Activated T-helper 9 cell treated with anti-CD3 and anti-CD28 coated beads, Interleukin-2, amount 50 U/mL, for 16 hours (primary cell): ENCODE measurements around the gene ENO2.
A peak's percentile ranks its signal among the peaks of the same experiment; 100 is the strongest.
"Not testable (repeated sequence)": the region's sequence is repeated elsewhere in the genome, so short reads cannot be mapped to it uniquely, and the experiment has no call there.

ENCODE experiments used
- DNase-seq: peaks from one replicate; pipeline ENCODE4 v3.0.0-alpha.2; 2020; ENCODE audit warnings: low read depth

Gene ENO2

DNA sequence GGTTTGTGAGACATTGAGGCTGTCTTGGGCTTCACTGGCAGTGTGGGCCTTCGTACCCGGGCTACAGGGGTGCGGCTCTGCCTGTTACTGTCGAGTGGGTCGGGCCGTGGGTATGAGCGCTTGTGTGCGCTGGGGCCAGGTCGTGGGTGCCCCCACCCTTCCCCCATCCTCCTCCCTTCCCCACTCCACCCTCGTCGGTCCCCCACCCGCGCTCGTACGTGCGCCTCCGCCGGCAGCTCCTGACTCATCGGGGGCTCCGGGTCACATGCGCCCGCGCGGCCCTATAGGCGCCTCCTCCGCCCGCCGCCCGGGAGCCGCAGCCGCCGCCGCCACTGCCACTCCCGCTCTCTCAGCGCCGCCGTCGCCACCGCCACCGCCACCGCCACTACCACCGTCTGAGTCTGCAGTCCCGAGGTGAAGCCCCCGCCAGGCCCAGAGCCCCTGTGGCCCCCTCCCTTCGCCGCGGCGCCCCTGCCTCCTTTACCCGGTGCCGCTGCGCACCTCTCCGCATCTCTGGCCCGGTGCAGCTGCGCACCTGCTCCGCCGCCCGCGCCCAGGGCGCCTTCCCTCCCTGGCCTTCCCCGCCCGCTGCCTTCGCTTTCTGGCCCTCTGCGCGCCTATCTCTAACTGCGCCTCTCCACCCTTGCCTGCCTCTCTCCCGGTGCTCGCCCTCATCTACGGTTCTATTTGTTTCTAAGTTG, at the start of gene ENO2:
Gene ENO2, plus strand, starts transcription at position 335 of the 701 bp plus-strand sequence. CDS start 1,253 bp downstream, outside the sequence.
- peak; percentile 78 for DNase-seq

DNA sequence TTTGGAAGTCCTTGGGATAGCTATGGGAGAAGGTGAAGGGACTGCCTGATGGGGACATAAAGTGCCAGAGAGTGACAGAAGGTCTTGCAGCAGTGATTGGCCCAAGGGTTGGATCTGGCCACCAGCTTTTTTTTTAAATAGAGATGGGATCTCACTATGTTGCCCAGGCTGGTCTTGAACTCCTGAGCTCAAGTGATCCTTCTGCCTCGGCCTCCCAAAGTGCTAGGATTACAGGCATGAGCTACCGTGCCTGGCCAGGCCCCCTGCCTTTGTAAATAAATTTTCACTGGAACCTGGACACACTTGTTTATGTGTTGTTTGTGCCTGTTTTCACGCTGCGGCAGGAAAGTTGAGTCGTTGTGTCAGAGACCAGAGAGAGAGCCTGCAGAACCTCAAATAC, 49.1 kb upstream of the ENO2 start:
- not testable (repeated sequence) for DNase-seq

DNA sequence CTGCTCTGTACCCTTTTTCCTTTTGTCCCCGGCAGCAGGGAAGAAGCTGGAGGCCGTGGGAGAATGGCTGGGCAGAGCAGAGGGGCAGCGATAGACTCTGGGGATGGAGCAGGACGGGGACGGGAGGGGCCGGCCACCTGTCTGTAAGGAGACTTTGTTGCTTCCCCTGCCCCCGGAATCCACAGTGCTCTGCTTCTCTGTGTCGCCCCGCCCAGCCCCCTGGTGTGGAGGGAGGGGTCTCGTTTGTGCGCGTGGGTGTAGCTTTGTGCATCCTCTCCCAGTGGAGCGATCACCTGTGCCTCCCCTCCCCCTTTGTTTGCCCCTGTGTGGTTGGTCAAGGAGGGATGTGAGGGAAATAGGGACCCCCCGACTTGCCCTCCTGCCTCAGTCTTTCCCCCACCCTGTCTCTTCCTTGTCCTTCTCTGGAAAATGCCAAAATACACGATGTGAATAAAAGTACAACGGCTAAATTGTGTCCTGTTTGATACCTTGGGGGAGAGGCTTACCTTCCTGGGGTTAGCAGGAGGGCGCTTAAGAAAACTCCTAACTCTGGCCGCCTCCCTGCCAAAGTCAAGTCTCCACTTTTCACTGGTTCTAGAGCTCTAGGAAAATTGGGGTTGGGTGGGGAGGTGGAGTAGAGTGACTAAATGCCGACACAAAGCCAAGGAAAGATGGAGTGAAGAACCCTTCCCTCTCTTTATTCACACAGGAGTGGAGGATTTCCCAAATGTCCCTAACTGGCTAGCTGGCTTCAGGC, 48.0 kb upstream of the ENO2 start:
- DNase-seq = no peak

DNA sequence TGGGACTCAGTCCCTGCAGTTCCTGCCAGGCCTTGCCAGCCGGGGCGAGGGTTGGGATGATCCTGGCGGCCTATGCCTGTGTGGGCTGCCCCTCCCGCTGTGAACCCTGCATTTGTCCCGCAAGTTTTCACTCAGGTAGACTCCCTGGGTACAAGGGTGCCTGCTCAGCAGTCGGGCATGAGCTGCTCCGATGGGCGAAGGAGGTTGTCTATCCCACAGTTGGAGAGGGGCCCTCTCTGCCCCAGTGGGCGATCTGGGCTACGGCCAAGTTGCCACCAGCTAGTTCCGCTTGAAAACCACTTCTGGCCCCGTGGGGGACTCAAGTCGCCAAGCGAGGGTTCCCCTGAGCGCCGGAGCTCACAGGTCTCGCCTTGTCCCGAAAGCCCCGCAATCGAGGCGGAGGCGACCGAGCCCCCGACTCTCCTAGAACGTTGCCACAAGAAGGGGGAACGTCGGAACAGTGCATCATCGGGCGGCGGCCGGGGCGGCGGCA, 47.4 kb upstream of the ENO2 start:
- DNase-seq = no peak

DNA sequence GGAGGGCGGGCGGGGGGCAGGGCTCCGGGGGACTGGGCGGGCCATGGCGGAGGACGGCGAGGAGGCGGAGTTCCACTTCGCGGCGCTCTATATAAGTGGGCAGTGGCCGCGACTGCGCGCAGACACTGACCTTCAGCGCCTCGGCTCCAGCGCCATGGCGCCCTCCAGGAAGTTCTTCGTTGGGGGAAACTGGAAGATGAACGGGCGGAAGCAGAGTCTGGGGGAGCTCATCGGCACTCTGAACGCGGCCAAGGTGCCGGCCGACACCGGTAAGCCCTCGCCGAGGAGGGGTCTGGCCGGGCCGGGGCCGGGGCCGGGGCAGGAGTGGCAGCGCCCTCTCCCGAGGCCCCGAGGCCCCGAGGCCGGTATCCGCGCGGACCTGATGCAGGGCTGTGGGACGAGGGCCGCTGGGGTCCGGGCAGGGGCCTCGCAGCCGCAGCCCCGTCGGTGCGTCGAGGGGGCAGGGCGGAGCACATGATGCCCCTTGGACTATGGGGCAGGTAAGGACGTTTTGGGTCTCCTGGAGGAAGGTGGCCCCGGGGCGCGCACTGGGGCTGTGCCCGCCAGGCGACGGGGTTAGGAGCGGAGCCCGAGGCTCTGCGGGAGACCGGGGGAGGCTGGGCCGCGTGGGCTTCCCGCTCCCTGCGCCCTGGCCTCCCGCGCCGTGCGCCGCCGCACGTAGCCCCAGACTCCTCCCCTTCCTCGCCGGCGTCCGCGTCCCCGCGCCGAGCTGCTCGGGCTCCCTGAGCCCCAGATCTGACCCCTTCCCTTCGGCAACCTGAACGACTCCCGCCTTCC, 46.8 kb upstream of the ENO2 start, which contains the start of gene TPI1:
Gene TPI1, plus strand, starts transcription at position 119 of the 798 bp plus-strand sequence. Its CDS starts 36 bp downstream, at position 155.
- peak; percentile 70 for DNase-seq

DNA sequence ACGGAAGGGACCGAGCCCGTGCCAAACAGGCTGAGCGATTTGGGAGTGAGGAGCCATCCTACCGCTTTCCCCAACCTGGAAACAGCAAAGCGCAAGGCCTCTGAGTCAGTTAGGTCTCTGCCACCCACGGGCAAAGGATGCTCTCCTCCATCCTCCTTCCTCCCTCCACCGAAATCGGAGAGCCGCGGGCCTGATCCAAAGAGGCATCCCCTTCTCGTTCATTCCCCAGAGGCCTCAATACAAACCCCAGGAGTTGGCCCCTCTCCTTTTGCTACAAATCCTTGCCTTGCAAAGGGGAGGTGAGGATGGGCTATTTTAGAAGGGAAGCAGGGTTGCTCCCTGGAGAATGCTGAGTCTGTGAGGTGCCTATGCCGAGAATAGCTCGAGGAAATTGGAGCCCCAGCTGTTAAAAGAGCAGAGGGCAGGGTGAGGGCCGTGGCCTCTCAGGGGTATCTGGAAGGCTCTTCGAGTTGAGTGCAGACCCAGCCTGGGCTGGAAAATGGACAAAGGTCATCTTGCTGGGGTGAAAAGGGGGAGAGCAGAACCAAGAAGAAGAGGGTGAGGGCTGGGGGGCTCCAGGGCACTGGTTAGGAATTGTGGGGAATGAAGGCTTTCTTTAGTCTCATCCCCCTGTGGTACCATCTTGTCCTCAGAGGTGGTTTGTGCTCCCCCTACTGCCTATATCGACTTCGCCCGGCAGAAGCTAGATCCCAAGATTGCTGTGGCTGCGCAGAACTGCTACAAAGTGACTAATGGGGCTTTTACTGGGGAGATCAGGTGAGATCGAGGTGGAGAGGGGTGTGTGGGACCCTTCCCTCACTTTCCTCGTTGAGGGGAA, 46.0 kb upstream of the ENO2 start:
- no peak for DNase-seq

DNA sequence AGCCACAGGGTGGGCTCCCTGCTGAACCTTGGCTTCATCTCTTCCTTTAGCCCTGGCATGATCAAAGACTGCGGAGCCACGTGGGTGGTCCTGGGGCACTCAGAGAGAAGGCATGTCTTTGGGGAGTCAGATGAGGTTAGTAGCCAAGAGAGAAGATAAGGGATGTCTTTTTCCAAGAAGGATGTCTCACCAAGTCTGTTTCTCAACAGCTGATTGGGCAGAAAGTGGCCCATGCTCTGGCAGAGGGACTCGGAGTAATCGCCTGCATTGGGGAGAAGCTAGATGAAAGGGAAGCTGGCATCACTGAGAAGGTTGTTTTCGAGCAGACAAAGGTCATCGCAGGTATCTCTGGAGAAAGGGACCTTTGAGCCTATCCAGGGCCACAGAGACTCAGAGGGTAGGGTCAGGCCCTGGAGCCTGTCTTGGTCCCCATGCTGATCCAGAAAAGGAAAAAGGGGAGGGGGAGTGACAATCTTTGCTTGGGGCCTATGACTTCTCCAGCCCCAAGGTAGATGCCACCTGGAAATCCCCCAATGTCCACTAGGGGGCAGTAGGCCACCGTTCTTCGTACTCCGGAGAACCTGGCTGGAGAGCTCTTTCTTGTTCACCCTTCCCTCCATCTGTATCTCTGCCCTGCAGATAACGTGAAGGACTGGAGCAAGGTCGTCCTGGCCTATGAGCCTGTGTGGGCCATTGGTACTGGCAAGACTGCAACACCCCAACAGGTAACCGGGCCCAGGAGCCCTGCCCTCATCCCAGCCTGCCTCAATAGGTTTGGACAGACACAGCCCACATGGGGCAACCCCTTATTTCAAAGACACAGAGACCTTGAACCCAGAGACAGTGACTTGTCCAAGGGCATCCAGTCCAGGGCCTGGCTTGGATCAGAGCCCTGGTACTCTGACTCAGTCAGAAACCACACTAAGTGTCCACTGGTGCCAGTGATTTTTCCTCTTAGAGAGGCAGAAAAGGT, 45.0 kb upstream of the ENO2 start:
- peak; percentile 73 for DNase-seq

DNA sequence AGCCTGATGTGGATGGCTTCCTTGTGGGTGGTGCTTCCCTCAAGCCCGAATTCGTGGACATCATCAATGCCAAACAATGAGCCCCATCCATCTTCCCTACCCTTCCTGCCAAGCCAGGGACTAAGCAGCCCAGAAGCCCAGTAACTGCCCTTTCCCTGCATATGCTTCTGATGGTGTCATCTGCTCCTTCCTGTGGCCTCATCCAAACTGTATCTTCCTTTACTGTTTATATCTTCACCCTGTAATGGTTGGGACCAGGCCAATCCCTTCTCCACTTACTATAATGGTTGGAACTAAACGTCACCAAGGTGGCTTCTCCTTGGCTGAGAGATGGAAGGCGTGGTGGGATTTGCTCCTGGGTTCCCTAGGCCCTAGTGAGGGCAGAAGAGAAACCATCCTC, 44.1 kb upstream of the ENO2 start:
- DNase-seq = not testable (repeated sequence)

DNA sequence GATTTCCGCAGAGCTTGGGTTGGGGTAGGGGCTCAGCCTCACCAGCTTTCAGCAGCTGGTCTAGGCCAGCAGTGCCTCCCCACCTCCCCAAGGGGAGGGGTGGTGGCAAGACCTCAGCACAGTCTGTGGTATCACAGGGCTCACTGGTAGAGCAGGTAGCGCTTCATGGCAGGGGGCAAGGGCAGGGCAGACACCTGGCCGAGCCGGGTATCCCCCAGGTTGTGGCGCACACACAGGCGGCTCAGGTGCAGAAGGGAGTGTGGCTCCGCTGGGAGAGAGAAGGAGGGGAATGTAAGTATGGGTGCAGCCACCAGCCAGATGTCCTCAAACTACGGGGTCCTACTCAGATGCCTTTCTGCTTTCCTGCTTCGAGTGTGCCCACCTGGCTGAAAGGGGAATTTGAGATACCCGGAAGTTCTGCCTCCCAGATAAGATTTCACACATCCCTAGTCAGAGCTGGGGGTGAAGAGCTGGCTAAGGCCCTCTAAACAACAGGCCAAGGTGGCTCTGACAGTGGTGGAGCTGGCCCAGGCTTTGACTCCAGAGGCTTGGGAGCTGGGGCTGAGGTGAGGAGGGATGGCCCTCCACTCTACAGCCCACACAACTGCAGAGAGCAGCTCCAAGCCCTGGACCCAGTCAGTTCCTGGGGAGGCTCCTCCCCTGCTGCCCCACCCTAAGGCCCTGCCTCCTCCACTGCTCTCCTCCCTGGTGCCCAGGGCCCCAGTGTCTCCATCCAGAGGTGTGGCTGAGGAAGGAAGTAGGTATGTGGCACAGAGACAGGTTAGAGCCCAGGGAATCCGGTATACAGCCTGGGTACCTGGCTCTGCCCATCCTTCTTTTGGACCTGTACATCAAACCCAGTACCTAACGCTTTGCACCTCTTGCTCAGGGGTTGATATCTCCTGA, 43.1 kb upstream of the ENO2 start:
- DNase-seq = no peak

DNA sequence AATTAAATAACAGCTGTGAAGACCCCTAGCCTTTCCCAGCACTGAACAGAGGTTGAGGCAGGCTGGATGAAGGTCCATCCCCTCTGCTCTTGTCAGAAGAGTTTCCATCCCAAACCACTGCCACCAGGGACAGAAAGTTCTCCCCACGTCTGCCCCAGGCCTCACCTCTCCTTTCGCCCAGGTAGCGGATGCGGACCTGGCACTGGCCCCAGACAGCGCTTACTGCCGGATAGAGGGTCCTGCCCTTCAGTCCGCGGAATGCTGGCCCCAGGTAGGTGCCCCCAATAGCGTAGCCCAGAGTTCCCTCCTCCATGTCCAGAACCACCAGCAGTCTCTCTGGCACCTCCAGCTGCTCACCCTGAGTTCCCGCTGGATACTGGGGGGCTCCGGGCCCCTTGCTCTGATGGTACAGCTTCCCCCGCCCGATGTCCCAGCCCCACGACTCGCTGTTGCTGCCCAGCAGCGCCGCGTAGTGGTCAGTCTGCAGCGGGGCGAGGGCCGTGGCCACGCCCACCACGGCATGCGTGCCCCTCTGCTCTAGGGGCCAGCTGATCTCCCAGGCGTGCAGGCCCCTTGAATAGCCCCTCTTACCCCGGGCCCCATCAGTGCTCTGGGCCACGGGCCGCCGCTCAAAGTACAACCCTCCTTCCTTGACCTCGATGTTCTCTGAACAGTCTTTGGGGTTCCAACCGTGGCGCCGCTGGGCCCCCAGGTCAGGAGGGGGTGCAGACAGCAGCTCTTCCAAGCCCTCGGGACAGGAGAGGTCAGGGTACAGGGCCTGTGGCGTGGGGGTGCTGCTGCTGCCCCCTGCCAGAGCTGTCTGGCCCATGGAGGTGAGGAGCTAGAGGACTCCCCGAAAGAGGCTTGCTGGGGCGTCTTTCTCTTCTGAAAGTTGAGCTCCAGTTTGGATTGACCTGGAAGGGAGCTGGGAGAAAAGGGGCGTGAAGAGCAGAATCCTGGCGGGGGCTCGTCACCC, 42.0 kb upstream of the ENO2 start:
- peak; percentile 75 for DNase-seq

DNA sequence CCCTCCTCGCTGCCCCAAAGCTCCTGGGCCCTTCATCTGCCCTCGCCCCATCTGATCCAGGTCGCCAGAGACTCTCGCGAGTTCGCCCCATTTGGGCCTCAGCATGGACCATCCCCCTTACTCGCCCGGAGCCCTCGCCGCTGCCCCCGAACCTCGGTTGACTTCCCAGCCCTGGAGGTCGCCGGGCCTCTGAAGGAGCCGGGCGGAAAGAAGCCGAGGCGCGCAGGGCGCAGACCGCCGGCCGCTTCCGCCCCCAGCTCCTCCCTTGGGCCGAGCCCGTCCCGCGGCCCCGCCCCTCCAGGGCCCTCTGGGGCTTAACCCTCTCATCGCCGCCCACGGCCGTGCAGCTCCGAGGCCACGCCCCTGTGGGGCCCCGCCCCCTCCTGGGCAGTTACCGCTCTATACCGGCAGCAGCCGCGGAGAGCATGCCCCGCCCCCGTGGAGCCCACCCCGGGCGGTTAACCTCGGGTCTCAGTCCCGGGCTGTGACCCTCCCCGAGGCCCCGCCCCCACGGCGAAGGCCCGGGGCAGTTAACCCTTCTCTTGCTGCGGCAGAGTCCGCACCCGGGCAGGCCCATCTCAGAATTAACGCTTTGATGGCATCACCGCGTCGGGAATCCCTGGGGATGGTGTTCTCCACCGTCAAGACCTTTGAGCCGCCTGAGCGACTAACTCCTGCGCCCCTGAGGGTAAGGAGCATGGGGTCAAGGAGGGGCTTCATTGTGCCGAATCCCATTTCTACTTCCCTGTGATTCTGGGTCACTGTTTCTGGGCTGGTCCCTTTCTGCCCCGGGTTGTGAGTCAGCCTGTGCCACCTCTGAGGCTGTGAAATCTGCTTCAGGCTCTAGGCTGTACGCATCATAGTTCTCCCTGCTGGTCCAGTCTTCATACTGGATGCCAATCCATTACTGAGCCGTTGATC, 41.0 kb upstream of the ENO2 start, which contains the start of gene SPSB2:
Gene SPSB2, minus strand, starts transcription at position 210 of the 921 bp plus-strand sequence. CDS start 402 bp downstream, outside the sequence.
- DNase-seq = peak; percentile 99

DNA sequence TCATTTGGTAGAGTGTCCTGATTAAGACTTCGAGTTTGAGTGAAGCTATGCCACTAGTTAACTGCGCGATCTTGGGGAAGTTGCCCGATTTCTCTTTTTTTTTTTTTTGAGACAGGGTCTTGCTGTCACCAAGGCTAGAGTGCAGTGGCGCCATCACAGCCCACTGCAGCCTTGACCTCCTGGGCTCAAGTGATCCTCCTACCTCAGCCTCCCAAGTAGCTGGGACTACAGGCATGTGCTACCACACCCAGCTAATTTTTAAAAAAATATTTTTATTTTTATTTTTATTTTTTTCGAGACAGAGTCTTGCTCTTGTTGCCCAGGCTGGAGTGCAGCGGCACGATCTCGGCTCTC, 40.4 kb upstream of the ENO2 start:
- not testable (repeated sequence) for DNase-seq

DNA sequence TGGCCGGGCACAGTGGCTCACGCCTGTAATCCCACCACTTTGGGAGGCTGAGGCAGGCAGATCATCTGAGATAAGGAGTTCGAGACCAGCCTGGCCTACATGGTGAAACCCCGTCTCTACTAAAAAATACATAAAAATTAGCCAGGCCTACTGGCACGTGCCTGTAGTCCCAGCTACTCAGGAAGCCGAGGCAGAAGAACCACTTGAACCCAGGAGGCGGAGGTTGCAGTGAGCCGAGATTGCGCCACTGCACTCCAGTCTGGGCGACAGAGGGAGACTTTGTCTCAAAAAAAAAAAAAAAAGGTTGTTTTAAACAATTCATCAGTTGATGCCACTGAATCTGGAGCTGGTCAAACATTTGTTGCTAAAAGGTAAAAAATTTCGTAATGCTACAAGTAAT, 34.6 kb upstream of the ENO2 start:
- DNase-seq = not testable (repeated sequence)

DNA sequence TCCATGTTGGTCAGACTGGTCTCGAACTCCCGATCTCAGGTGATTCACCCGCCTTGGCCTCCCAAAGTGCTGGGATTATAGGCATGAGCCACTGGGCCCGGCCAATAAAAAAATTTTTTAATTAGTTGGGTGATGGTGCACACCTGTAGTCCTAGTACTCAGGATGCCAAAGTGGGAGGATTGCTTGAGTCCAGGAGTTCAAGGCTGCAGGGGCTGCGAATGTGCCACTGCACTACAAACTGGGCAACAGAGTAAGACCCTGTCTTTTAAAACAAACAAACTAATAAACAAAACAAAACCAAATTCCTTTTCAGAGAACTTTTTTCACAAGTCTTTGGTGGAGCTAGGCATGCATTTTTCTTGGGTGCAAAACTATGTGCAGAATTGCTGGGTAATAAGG, 31.1 kb upstream of the ENO2 start:
- DNase-seq = no peak

DNA sequence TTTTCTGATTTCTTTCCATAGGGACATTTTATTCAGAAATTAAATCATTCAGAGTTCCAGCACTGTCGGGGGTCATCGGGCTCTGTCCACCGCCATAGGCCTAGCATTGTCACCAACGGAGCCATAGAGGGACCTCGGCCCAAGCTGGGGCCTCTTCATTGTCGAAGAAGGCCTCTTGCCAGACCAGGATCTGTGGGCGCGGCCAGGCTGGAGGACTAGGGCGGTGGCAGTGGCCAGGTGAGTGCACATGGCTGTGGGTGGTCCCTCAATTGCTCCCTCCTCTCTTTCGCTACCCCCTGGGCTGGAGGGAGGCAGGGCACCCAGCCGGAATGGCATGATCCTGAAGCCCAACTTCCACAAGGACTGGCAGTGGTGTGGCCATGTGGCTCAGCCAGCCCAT, 30.7 kb upstream of the ENO2 start:
- DNase-seq = no peak

DNA sequence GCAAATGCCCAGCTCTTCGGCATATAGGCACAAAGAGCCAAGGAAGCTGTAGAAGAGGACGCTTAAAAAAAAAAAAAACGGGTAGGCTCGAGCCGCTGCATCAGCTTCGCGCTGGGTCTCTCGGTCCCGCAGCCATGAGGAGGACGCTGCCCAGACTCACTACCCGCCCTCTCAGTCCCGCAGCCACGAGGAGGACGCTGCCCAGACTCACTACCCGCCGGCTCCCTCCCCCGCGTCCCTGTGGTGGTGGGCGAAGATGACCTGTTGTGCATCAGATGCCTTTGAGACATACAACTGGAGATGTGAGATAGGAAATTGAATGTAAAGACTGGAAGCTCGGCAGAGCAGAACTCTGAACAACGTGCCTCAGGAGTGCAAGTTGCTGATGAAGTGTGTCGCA, 29.8 kb upstream of the ENO2 start:
- no peak for DNase-seq
